Caki2 (cell line): Measurements from ENCODE around the gene CNOT1. TPM values are rescaled to one million over a fixed set of nuclear protein-coding genes. Genes with fewer than 3 reads are reported as not detected.

ENCODE experiments used
- DNase-seq: peaks from one replicate; pipeline ENCODE4 v3.0.0-alpha.2; 2015; ENCODE audit warnings: low read depth
- in situ Hi-C: cut with HindIII; loops from 2 replicates; pipeline ENCODE4 v1.10.0; 2016; ENCODE audit warnings: low sequenced_read_pairs, low pct_unique_long_range_greater_than_20kb, mixed read lengths
- total RNA-seq: library from RNA; depleted of rRNA; stranded (reverse); fragments of >200 nt; shearing (Covaris generic); gene quantifications from 2 replicates; pipeline ENCODE4 v1.2.3, GENCODE V29; 2014; ENCODE audit warnings: low replicate concordance

The CNOT1 gene
- total RNA-seq, 1 experiment from 2014 or later, result 60.7 TPM

- in situ Hi-C loops, result no loop called here
- DNase-seq, result no peak
These were observed 119.4 kb downstream of the CNOT1 start for GRCh38 chr16:58510097-58510775.

- no peak for DNase-seq
These were observed 120.2 kb downstream of the CNOT1 start for GRCh38 chr16:58509256-58510096.

GRCh38 chr16:58508671-58509251, 120.9 kb downstream of the CNOT1 start:
- in situ Hi-C loops, result no loop called here
- DNase-seq, result no peak

More at GRCh38 chr16:58509256-58510096, 120.2 kb downstream of the CNOT1 start:
- in situ Hi-C loops, result no loop called here

- no peak for DNase-seq
- in situ Hi-C loops, result no loop called here
These were observed 121.5 kb downstream of the CNOT1 start for GRCh38 chr16:58507963-58508670.

- in situ Hi-C loops, result no loop called here
- DNase-seq, result no peak
These were observed 122.2 kb downstream of the CNOT1 start for GRCh38 chr16:58507195-58507962.

- DNase-seq, result no peak
- in situ Hi-C loops, result no loop called here
These were observed 123.1 kb downstream of the CNOT1 start for GRCh38 chr16:58506241-58507194.

GRCh38 chr16:58503863-58504688, 125.5 kb downstream of the CNOT1 start:
- no peak for DNase-seq
- in situ Hi-C loops, result no loop called here

- no peak for DNase-seq
- in situ Hi-C loops, result no loop called here
These were observed 126.3 kb downstream of the CNOT1 start for GRCh38 chr16:58503166-58503862.

GRCh38 chr16:58502217-58502921, 127.3 kb downstream of the CNOT1 start:
- DNase-seq, result no peak
- in situ Hi-C loops, result no loop called here

- in situ Hi-C loops, result no loop called here
These were observed 128.1 kb downstream of the CNOT1 start for GRCh38 chr16:58501242-58502131.

GRCh38 chr16:58500430-58501241, 129.0 kb downstream of the CNOT1 start:
- no peak for DNase-seq
- in situ Hi-C loops, result no loop called here

More at GRCh38 chr16:58501242-58502131, 128.1 kb downstream of the CNOT1 start:
- DNase-seq, result no peak

- in situ Hi-C loops, result no loop called here
- DNase-seq, result peak; percentile 91
These were observed 129.8 kb downstream of the CNOT1 start, which contains the start of gene NDRG4 for GRCh38 chr16:58499615-58500351. Gene NDRG4 (plus strand): TSS chr16:58500143. CDS start chr16:58500249, 106 bp downstream.

GRCh38 chr16:58499092-58499511, 130.5 kb downstream of the CNOT1 start:
- no peak for DNase-seq
- in situ Hi-C loops, result no loop called here
